HG03575 (cell line): Measurements from ENCODE around the gene CDCA8.
"Not testable (repeated sequence)": the region's sequence is repeated elsewhere in the genome, so short reads cannot be mapped to it uniquely, and the experiment has no call there.

Experiments
- ATAC-seq: cut with Tn5 transposase; IDR thresholded peaks from one replicate; pipeline ENCODE4 v1.9.1; 2021; ENCODE audit not compliant: unreplicated experiment, insufficient number of reproducible peaks, low FRiP score; ENCODE audit errors: extremely low read depth

Gene CDCA8

GRCh38 chr1:37728416-37728815 lies 36.1 kb downstream of the CDCA8 start:
- no peak for ATAC-seq

- ATAC-seq: no peak
Observed at GRCh38 chr1:37730376-37730775, 38.1 kb downstream of the CDCA8 start.

GRCh38 chr1:37731312-37732019 lies 39.1 kb downstream of the CDCA8 start:
- no peak for ATAC-seq

- ATAC-seq: no peak
Observed at GRCh38 chr1:37732111-37732780, 39.9 kb downstream of the CDCA8 start.

- no peak for ATAC-seq
Observed at GRCh38 chr1:37734629-37735591, 42.6 kb downstream of the CDCA8 start.

DNA sequence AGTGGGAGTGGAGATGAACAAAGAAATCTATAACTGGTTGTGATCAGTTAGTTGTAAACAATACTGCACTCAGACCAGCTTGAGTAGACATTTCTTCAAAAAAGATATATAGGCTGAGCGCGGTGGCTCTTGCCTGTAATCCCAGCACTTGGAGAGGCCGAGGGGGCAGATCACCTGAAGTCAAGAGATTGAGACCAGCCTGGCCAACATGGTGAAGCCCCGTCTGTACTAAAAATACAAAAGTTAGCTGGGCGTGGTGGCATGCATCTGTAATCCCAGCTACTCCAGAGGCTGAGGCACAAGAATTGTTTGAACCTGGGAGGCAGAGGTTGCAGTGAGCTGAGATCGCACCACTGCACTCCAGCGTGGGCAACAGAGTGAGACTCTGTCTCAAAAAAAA lies 45.7 kb downstream of the CDCA8 start:
- ATAC-seq: not testable (repeated sequence)

GRCh38 chr1:37738619-37739018 lies 46.3 kb downstream of the CDCA8 start:
- ATAC-seq: not testable (repeated sequence)

GRCh38 chr1:37739222-37739621 lies 46.9 kb downstream of the CDCA8 start:
- no peak for ATAC-seq

DNA sequence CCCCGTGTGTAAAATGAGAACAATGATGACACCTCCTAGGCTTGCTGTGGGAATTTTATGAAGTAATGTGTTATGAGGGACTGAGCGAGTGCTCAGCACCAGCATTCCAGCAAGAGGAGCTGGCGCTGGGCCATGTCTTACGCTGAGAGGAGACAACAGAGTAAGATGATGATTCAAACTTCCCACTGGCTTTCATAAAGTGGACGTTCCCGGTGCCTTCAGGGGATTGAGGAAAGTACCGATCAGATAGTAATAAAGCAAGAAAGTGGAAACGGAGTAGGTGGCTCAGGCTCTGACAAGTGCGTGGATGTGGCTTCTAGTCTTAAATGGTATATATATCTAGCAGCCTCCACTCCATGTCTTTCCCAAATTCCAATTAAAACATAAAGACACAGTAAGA lies 48.8 kb downstream of the CDCA8 start:
- ATAC-seq: no peak

DNA sequence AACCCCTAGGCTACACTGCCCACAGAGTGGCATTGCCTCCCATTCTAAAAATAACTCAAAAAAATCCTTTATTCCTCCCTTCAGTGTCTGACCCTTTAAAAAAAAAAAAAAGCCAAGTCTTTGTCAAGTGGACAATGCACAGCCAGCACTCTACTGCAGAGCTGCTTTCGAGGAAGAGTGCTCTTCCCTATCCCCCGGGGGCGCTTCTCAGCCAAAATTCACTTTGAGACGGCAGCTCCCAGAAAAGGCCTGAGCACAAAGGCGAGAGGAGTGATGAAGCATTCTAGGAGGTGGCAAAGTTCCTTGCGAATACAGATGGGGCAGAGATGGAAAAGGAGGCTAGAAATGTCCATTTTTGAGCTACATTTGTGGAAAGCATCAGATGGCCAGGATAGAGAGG lies 49.3 kb downstream of the CDCA8 start:
- no peak for ATAC-seq

DNA sequence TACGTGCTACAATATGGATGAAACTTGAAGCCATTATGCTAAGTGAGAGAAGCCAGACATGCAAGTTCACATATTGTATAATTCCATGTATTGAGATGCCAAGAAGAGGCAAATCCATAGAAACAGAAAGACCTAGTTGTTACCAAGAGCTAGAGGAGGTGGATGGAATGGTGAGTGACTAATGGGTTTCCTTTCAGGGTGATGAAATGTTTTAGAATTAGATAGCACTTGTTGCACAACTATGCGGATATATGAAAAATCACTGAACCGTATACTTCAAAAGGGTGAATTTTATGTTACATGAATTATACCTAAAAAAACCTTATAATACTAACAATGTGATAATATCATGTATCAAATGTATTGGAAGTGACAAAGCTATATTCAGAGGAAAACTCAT lies 54.5 kb downstream of the CDCA8 start:
- ATAC-seq: no peak

DNA sequence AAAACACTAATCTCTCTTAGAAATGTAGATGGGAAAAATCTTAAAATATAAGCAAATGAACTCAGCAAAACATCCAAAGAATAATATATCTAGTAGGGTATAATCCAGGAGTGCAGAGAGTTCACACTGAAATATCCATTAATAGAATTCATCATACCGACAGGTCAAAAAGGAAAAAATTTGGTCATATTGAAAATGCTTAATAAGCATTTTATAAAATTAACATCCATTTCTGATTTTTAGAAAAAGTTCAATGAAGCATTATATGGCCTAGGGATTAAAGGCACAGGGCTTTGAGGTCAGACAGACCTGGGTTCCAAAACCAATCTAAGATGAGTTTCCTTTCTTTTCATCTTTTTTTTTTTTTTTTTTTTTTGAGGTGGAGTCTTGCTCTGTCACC lies 56.2 kb downstream of the CDCA8 start:
- no peak for ATAC-seq

GRCh38 chr1:37752213-37752582 lies 59.9 kb downstream of the CDCA8 start:
- ATAC-seq: no peak

GRCh38 chr1:37752583-37753471 lies 60.5 kb downstream of the CDCA8 start:
- no peak for ATAC-seq

DNA sequence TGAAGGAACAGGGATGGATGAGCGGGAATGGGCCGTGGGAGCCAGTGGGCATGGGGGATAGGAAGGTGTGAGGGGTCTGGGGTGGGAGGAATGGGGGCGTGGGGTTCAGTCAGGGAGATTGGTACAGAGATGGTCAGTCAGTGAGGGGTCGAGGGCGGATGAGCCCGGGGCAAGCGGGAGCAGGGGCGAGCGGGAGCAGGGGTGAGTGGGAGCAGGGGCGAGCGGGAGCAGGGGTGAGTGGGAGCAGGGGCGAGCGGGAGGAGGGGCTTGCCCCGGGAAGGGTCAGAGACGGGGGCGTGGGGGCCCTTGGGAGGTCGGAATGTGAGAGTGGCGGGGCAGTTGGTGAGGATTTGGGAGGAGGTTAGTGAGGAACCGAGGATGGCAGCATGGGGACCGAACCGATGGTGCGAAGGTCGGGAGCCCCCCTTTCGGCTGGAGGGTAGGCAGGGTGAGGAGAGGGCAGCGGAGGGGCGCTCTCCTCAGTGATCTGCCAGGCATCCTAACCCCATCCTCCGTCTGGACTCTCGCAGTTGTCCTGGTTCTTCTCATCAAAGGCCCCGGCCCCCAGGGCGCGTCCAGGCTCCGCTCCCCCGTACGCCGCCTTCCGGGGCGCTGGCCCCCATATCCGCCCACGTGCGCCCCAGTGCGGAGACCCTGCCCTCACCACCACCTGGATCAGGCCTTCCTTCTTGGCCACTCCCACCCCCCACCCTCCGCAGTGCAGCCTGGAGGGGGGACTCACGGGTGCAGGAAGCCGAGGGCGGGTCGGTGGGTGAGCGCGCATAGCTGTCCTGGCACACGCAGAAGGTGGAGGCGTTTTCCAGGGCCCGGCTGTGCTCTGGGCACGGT lies 61.4 kb downstream of the CDCA8 start:
- no peak for ATAC-seq

- ATAC-seq: no peak
Observed at GRCh38 chr1:37755290-37755689, 63.0 kb downstream of the CDCA8 start.

- no peak for ATAC-seq
Observed at GRCh38 chr1:37755951-37756560, 63.7 kb downstream of the CDCA8 start.
